ENCODE results near the gene FRY.

DNA sequence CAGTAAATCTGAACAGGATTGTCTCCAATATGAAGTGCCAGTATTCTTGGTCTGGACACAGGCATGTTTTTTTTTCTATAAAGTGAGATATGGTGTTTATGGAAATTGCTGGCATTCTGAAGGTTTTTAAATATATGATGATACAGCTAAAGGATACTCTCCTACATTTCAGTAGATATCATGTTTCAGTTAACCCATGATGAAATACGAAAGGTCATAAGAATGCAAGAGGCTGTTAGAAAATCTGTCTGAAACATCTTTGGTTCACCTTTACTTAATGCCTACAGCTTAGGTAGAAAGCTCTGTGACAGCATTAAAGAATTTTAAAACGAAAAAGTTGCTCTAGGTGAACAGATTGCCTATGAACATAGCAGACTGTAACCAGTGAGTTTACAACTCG, 9.1 kb downstream of the FRY start:
- TF ChIP-seq EZH2 (IDR thresholded peaks at IDR 0.05) (no peak), POLR2AphosphoS5 (IDR thresholded peaks at IDR 0.05; ENCODE audit: borderline replicate concordance, low read depth, low read length) (no peak), FOXP2 (optimal IDR thresholded peaks at IDR 0.05; ENCODE audit: control extremely low read depth, extremely low read length, insufficient read depth) (no peak)
